GM23338 (cell line): ENCODE data around the gene OPRM1. TPM values are rescaled to one million over a fixed set of nuclear protein-coding genes. Genes with fewer than 3 reads are reported as not detected.

Experiments
- ATAC-seq: fragments of 200-7000 bp; cut with Tn5 transposase; 3 replicates; pipeline ENCODE4 v1.9.1; 2020
- DNase-seq: peaks from one replicate; pipeline ENCODE4 v3.0.0-alpha.2; 2015; ENCODE audit warnings: low spot score
- H2AFZ ChIP-seq: fragments of 200-600 bp; sonication (generic); 2 replicates; pipeline ENCODE4 v1.8.0; 2016; ENCODE audit warnings: antibody characterized with exemption, mild to moderate bottlenecking, moderate library complexity
- H3F3A ChIP-seq: fragments of 200-600 bp; sonication (generic); replicated peaks from 2 replicates; pipeline ENCODE4 v1.8.0; 2017; ENCODE audit warnings: antibody characterized with exemption, mixed run types, low read depth
- H3K27ac ChIP-seq: fragments of 200-600 bp; sonication (generic); 2 replicates; pipeline ENCODE4 v1.6.1; 2016; ENCODE audit warnings: low read depth
- H3K27me3 ChIP-seq: fragments of 200-600 bp; sonication (generic); 2 replicates; pipeline ENCODE4 v1.8.0; 2016; ENCODE audit warnings: mild to moderate bottlenecking, mixed run types, moderate library complexity; ENCODE audit not compliant: insufficient read depth
- H3K36me3 ChIP-seq: fragments of 200-600 bp; sonication (generic); 2 replicates; pipeline ENCODE4 v1.8.0; 2016; ENCODE audit warnings: mild to moderate bottlenecking; ENCODE audit not compliant: insufficient read depth
- H3K4me1 ChIP-seq: fragments of 200-600 bp; sonication (generic); 2 replicates; pipeline ENCODE4 v1.8.0; 2016; ENCODE audit warnings: mild to moderate bottlenecking, moderate library complexity; ENCODE audit not compliant: insufficient read depth
- H3K4me2 ChIP-seq: fragments of 200-600 bp; sonication (generic); 2 replicates; pipeline ENCODE4 v1.7.1; 2017; ENCODE audit warnings: mixed run types
- H3K4me3 ChIP-seq: fragments of 200-600 bp; sonication (generic); 2 replicates; pipeline ENCODE4 v1.6.1; 2016; ENCODE audit warnings: mixed run types
- H3K79me2 ChIP-seq: fragments of 200-600 bp; sonication (generic); replicated peaks from 2 replicates; pipeline ENCODE4 v1.8.0; 2017; ENCODE audit warnings: mild to moderate bottlenecking; ENCODE audit not compliant: insufficient read depth
- H3K9me2 ChIP-seq: fragments of 200-600 bp; sonication (generic); 2 replicates; pipeline ENCODE4 v1.8.0; 2017; ENCODE audit not compliant: insufficient read depth
- H4K20me1 ChIP-seq: fragments of 200-600 bp; sonication (generic); replicated peaks from 2 replicates; pipeline ENCODE4 v1.8.0; 2017; ENCODE audit warnings: mild to moderate bottlenecking; ENCODE audit not compliant: insufficient read depth
- H3K27ac Mint-ChIP-seq: 2 replicates; pipeline ENCODE4 v1.8.0; 2020; ENCODE audit warnings: inconsistent platforms, mild to moderate bottlenecking, moderate library complexity, mixed read lengths
- H3K27me3 Mint-ChIP-seq: 3 replicates; pipeline ENCODE4 v1.8.0; 2022; ENCODE audit warnings: low read depth, mild to moderate bottlenecking, moderate library complexity, mixed read lengths, inconsistent platforms; ENCODE audit not compliant: insufficient read depth, poor library complexity
- H3K36me3 Mint-ChIP-seq: 3 replicates; pipeline ENCODE4 v1.8.0; 2021; ENCODE audit warnings: low read depth, mild to moderate bottlenecking, inconsistent platforms, moderate library complexity, mixed read lengths
- H3K4me1 Mint-ChIP-seq: 3 replicates; pipeline ENCODE4 v1.8.0; 2020; ENCODE audit warnings: mild to moderate bottlenecking, inconsistent platforms, mixed read lengths
- H3K4me3 Mint-ChIP-seq: 3 replicates; pipeline ENCODE4 v1.8.0; 2021; ENCODE audit warnings: moderate library complexity, mild to moderate bottlenecking, inconsistent platforms, mixed read lengths
- H3K9me3 Mint-ChIP-seq: 3 replicates; pipeline ENCODE4 v1.8.0; 2020; ENCODE audit warnings: moderate library complexity, mild to moderate bottlenecking, inconsistent platforms, mixed read lengths
- CTCF ChIP-seq, 2 experiments: fragments of 200-600 bp in 1 of 2; sonication (generic) in 1 of 2; conservative IDR thresholded peaks; 2 replicates each; pipeline versions ENCODE4 v1.5.1 to v1.6.1; 2016 to 2017; ENCODE audit warnings: antibody characterized with exemption in 2 of 2, low read depth in 2 of 2, mild to moderate bottlenecking in 2 of 2, moderate library complexity in 1 of 2
- ETS1 ChIP-seq: IDR thresholded peaks from 2 replicates; pipeline ENCODE4 v1.6.1; 2016; ENCODE audit warnings: antibody characterized with exemption
- EZH2 ChIP-seq: fragments of 200-600 bp; sonication (generic); IDR thresholded peaks from one replicate; pipeline ENCODE4 v1.8.0; 2017; ENCODE audit warnings: antibody characterized with exemption, mild to moderate bottlenecking, low read depth; ENCODE audit not compliant: unreplicated experiment
- EZH2phosphoT487 ChIP-seq: fragments of 200-600 bp; sonication (generic); IDR thresholded peaks from one replicate; pipeline ENCODE4 v1.8.1; 2018; ENCODE audit warnings: antibody characterized with exemption; ENCODE audit not compliant: unreplicated experiment
- JUNB ChIP-seq: IDR thresholded peaks from one replicate; pipeline ENCODE4 v1.6.1; 2016; ENCODE audit warnings: antibody characterized with exemption; ENCODE audit not compliant: unreplicated experiment
- NANOG ChIP-seq: IDR thresholded peaks from 2 replicates; pipeline ENCODE4 v1.6.1; 2016; ENCODE audit warnings: antibody characterized with exemption, borderline replicate concordance
- POLR2AphosphoS5 ChIP-seq: IDR thresholded peaks from 2 replicates; pipeline ENCODE4 v1.6.1; 2016; ENCODE audit warnings: antibody characterized with exemption, low read depth
- REST ChIP-seq: IDR thresholded peaks from one replicate; pipeline ENCODE4 v1.6.1; 2018; ENCODE audit warnings: antibody characterized with exemption; ENCODE audit not compliant: unreplicated experiment
- STAT1 ChIP-seq: IDR thresholded peaks from one replicate; pipeline ENCODE4 v1.6.1; 2016; ENCODE audit warnings: antibody characterized with exemption; ENCODE audit not compliant: unreplicated experiment
- ZNF331 ChIP-seq: fragments of 250-450 bp; sonication (Bioruptor Pico); IDR thresholded peaks from 2 replicates; pipeline ENCODE4 v1.5.0; 2020; ENCODE audit warnings: low read depth, mild to moderate bottlenecking, moderate library complexity
- polyA plus RNA-seq: library from polyadenylated mRNA; unstranded; fragments of >200 nt; fragmentation: Nextera tagmentation; extraction: Ambion mirVana; gene quantifications from 2 replicates; pipeline ENCODE4 v1.2.1, GENCODE V29; 2016
- total RNA-seq: library from RNA; depleted of rRNA; stranded (reverse); fragments of >200 nt; shearing (Covaris generic); gene quantifications from 2 replicates; pipeline ENCODE4 v1.2.3, GENCODE V29; 2014

Gene OPRM1
- total and polyA plus RNA-seq, 2 experiments from 2014 or later = 0.52 TPM; not detected in 1

GRCh38 chr6:154226461-154226860 lies 187.4 kb downstream of the OPRM1 start (continued):
- no peak for TF ChIP-seq REST
- TF ChIP-seq STAT1 = no peak
- TF ChIP-seq ZNF331 (CRISPR knock-in tag) = no peak
- TF ChIP-seq EZH2phosphoT487 = no peak
- no peak for TF ChIP-seq JUNB
- no peak for TF ChIP-seq CTCF (conservative IDR thresholded peaks at IDR 0.05; ENCODE audit: low read depth in 2 of 2)
- no peak for TF ChIP-seq ETS1
- TF ChIP-seq POLR2AphosphoS5 = no peak

DNA sequence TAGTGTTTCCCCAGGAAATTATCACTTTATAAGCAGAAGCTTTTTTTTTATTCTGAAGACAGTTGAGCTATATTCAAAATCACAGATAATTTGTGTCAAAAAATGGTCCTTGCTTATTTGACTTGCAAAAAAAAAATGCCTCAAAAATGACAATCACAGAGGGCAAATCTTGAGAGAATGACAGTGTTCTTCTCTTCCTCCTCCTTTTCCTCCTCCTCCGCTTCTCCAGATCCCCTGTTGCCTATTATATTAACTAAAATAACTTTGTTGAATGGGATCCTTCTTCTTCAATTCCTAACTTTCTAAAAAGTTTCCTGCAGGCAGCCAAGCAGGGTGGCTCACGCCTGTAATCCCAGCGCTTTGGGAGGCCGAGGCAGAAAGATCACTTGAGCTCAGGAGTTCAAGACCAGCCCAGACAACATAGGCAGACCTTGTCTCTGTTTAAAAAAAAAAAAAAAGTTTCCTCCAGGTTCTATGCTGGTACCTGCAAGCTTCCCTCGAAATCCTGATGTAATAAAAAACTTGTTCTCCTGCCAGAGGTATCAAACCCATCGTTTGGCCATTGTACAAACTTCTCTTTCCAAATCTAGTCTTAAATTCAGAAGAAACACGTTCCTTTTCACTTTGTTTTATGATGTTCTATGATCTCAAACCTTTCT lies 189.0 kb downstream of the OPRM1 start:
- H3K27me3 Mint-ChIP-seq = peaks cover 1% of the 10 kb centered on the region
- Histone ChIP-seq H3K79me2 (no peaks in the 10 kb centered on the region), H2AFZ (no peak overlapping the region), H3K4me2 (no peak overlapping the region), H3K4me3 (no peak overlapping the region), H3K9me2 (peaks cover 5% of the 10 kb centered on the region; the same call in 1 of the 2 replicates), H3K27me3 (no peaks in the 10 kb centered on the region), H3K4me1 (no peaks in the 10 kb centered on the region), H4K20me1 (no peaks in the 10 kb centered on the region), H3F3A (no peaks in the 10 kb centered on the region), H3K36me3 (no peaks in the 10 kb centered on the region), H3K27ac (no peak overlapping the region)
- DNase-seq (no peak), ATAC-seq (no peak)
- H3K36me3 Mint-ChIP-seq = no peaks in the 10 kb centered on the region
- H3K4me1 Mint-ChIP-seq = peaks cover 7% of the 10 kb centered on the region; the same call in 1 of the 3 replicates
- TF ChIP-seq EZH2 = no peak
- no peak for TF ChIP-seq NANOG
- no peak for TF ChIP-seq CTCF (conservative IDR thresholded peaks at IDR 0.05; ENCODE audit: low read depth in 2 of 2)
- TF ChIP-seq ETS1 = no peak
- H3K4me3 Mint-ChIP-seq = no peak overlapping the region
- H3K9me3 Mint-ChIP-seq = no peaks in the 10 kb centered on the region
- no peak overlapping the region for H3K27ac Mint-ChIP-seq
